Limb (tissue), 2 donors: ENCODE results near the gene POLR2J.
"Not testable (repeated sequence)": the region's sequence is repeated elsewhere in the genome, so short reads cannot be mapped to it uniquely, and the experiment has no call there.

Experiments used
- DNase-seq, 2 donors: peaks; one replicate each; pipeline ENCODE4 v3.0.0-alpha.2; 2016; ENCODE audit errors: extremely low spot score in 2 of 2

Gene POLR2J

DNA sequence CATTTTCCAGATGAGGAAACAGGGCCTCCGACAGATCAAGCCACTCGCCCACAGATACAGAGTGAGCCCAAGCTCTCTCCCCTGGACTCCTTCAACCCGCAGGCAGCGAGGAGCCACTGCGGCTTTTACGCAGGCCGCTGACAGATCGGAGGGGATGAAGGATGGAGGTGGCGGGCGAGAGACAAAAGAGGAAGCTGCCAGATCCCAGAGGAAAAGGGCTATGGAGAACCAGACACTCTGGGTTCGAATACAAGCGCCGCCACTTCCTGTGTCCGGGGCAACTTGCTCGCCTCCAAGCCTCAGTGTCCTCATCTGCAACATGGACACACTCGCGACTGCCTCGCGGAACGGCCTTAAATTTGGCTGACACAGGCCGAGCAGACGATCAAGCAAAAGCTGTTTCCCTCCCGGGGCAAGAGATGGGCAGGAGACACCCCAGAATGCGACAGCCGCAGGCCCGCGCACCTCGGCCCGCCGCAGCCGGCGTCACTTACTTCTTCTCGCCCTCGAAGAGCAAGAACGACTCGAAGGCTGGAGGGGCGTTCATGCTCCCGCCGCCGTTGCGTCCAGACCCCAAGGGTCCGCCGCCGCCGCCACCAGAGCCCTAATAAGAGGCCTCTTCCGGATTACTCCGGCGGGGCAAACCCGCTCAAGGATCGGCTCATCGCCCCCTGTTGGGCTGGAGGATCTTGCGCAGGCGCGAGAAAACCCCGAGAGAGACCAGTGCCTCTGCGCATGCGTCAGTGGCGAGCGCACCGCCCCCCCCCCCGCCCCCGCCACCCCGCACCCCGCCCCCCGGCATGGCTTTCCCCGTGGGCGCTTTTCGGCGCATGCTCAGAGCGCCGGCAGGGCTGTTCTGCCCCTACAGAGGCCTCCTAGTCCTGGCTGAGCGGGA, at the start of gene POLR2J:
Gene POLR2J, minus strand, starts transcription at position 609 of the 895 bp plus-strand sequence. Its CDS starts 62 bp downstream, at position 547.
- peak; percentile 46 to 99 for DNase-seq

DNA sequence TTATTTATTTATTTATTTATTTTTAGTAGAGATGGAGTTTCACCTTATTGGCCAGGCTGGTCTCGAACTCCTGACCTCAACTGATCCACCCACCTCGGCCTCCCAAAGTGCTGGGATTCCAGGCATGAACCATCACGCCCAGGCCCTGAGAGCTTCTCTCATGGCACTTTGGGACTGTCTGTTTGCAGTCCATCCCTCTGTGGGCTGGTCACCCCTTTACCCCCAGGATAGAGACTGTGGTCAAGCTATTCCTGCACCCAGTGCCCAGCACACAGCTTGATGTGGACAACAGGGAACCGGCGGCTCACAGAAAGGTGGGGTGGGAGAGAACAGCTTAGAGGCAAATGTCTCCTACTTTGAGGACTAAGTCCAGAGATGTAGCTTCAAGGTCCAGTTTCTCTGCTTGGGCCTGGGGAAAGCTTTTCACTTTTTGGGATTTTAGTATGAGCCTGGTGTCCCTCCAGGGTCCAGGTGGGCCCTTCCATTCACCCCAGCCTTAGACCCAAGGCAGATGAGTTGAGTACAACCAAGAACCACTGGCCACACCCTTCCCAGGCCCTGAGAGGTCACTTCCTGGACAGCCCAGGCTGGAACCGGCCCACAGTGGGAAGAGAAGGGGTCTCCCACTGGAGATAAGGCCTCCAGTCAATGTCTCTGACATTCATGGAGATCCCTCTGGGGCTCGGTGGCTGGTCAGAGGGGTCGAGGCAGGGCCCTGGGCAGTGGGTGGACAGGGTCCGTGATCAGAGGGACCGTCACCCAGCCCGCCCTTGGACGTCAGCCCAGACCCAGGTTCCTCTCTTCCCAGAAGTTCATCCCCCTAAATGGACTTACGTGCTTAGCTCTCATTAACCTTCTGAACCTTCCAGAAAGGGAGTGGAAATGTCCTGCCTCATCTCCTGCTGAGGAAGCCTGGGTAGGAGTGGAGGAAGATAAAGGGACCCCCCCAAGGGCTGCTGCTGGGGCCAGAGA, 49.4 kb upstream of the POLR2J start:
- not testable (repeated sequence) for DNase-seq

DNA sequence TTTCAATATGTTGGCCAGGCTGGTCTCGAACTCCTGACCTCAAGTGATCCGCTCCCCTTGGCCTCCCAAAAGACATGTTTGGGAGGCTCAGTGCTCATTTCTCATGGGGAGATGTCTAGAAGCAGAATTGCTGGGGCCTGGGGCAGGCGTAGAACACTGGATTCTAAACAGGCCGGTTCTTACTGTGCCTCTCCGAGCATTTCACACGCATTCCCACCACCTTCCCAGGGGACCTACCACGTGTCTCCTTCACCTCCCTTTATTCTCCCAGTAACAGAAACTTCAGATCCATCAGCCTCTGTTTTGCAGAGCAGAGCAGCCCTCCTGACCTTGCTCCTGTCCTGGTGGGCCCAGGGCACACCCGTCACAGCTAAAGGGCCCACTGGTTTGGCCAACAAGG, 48.5 kb upstream of the POLR2J start:
- not testable (repeated sequence) for DNase-seq

DNA sequence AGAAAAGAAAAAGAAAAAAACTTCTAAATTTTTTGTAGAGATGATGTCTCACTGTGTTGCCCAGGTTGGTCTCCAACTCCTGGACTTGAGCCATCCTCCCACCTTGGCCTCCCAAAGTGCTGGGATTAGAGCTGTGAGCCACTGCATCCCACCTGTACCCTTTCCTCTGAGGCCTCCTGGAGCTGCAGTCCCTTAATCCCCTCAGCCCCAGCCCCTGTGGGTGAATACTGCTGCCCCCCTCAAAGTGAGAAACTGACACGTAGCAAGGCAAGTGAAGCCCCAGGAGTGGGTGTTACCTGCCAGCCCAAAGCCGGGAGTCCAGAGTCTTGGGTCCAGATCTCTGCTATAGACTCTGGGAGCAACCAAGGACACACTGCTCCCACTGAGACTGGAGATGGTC, 46.1 kb upstream of the POLR2J start:
- DNase-seq: not testable (repeated sequence)

DNA sequence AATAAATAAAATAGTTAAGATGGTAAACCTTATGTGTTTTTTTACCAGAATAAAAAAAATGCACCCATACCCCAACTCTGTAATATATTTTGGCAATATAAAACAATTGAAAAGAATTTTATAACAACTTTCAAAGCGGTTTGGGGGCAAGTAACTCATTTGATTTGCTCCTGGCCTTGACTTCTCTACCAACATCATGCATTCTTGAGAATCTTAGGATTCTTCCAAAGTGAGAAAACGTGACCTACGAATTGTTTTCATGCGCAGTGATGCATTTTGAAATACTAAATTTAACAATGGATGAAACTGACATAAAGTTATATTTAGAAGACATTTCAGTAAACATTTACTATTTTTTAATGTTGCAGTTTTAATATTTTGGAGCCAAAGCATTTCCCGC, 42.1 kb upstream of the POLR2J start:
- DNase-seq: not testable (repeated sequence)

DNA sequence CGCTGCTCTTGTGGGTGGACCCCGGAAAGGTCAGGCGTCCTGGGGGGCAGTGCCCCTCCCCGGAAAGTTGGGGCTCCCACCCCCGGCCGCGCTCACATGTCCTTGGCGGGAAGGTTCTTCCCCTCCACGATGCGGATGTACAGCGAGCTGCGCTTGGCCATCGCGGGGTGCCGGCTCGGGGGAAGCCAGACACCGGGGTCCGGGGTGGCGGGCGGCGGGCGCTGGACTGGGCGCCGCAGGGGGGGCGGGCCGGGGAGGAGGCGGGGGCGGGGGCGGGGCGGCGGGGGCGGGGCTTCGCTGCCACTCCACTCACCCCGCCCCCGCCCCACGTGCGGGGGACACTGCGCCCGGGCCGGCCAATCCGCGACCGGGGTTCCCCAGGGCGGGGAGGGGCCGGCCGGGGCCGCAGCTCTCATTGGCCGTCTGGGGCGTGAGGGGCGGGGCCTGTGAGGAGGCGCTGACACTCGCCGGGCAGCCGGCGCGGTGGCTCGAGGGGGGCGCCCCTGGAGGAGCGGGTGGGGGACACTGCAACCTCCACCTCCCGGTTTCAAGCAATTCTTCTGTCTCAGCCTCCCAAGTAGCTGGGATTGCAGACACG, 38.9 kb upstream of the POLR2J start, which contains the start of gene RASA4B:
Gene RASA4B, minus strand, starts transcription at position 228 of the 598 bp plus-strand sequence. Its CDS starts 67 bp downstream, at position 161.
- peak in 1 of 2 donors; percentile 72 for DNase-seq

DNA sequence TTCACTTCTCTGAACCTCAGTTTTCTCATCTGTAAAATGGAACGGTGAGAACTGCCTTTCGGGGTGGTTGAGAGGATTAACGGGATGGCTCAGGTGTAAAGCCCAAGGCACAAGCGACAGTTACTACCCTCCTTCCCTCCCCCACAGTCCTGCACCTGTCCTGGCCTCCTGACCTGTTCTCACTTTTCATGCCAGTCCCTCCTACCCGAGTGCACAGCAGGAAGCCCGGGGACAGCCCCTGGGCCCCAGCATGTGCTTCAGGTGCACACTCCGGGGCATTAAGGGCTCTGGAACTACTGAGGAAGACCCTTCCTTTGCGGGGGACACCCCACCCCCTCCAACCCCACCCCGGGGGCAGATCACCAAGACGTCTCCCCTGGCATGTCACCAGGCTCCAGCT, 38.2 kb upstream of the POLR2J start:
- DNase-seq: not testable (repeated sequence)

DNA sequence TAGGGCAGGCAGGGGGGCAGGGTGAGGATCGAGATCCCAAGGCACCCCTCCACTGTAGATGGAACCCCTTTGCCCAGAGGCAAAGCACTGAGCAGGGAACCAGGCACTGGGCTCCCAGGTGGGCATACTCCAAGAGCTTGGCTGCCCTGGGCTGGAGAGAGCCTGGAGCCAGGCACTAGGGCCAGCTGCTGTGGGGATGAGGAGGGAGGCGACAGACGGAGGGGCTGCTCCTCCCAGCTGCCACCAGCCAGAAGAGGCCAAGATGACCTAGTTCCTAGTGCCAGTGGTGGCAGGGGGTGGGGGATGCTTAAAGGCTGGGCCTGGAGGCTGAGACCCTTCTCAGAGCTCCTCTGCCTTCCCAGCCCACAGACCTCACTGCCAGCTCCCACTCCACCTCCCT, 37.2 kb upstream of the POLR2J start:
- not testable (repeated sequence) for DNase-seq

DNA sequence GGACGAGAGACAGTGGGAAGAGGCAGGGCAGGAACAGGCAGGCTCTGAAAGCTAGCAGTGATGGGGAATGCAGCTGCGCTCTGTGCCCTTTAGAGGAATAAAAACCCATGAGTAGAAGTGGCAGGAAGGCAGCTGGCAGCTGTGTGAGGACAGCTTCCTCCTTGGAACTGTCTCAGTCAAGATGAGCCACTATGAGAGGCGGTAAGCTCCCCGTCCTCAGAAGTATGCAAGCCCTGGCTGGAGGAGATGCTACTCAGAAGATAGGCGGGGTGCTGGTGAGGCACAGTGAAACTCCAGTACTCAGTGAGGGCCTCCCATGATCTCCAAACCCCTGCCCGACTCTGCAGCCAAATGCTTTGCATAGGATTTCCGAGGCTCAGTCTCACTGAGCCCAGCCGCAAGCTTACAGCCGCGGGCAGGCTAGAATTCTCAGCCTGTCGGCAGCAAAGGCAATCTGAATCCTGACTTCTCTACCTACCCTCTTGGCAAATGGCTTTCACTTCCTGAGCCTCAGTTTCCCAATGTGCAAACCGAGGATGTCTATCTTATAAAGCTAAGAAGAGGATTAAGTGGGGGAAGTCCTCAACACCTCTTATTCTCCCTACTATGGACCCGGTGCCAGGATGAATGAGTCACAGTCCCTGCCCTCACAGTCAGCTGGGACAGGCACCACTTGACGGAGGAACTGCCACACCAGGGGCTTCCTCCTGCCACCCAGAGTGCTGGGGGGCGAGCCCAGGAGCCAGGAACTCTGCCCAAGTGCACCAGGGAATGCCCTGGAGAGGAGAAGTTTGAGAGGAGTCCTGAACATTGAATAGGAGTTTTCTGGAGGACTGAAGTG, 36.4 kb upstream of the POLR2J start:
- not testable (repeated sequence) for DNase-seq

DNA sequence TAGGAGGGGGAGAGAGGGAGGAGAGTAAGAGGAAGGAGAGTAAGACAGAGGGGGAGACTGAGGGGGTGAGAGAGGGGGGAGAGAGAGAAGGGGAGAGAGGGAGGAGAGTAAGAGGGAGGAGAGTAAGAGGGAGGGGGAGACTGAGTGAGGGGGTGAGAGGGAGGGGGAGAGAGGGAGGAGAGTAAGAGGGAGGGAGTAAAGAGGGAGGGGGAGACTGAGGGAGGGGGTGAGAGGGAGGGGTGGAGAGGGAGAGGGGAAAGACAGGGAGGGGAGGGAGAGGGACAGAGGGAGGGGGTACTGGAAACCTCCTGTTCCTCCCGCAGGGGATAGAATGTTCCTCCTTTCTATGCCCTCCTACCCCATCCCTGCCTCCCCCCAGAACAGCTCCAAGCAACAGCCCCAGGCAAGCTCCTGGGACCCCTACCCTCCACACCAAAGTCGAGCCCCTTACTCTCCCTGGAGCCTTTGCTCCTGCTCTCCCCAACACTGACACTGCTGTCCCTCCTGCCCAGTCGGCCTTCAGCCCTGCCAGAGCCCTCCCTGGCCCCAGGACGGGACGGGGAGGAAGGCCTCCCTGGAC, 34.0 kb upstream of the POLR2J start:
- DNase-seq: peak; percentile 78 to 90

DNA sequence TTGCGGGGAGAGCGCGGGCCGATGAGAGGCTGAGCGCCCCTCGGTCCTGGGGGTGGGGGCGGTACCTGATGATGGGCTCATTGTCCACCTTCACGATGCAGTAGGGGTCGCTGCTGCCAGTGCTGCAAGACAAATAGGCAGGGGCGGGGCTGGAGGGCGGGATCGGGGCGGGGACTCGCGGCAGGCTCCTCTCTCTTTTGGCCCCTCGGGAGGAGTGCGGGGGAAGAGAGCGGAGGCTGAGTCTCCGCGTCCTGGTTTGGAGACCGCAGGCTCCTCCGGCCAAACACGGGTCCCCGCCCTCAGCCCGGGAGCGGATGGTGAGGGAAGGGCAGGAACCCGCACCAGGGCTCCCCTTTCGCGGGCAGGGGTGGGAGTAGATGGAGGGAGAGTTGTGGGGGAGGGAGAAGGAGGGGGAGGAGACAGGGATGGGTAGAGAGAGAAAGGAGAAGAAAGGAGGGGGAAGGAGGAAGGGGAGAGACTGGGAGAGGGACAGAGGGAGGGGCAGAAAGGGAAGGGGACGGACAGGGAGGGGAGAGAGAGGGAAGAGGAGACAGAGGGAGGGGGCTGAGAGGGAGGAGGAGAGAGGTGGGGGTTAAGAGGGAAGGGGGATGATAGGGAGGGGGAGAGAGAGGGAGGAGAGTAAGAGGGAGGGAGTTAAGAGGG, 33.3 kb upstream of the POLR2J start:
- DNase-seq: not testable (repeated sequence)

DNA sequence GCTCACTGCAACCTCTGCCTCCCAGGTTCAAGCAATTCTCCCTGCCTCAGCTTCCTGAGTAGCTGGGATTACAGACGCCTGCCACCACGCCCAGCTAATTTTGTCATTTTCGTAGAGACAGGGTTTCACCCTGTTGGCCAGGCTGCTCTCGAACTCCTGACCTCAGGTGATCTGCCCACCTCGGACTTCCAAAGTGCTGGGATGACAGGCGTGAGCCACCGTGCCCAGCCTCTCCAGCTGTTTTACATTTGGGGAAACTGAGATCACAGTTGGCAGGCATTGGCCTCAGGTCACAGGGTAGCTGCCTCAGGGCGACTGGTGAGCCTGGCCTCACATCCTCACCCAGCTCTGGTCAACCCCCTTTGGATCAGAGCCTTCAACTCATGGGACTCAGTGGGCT, 31.9 kb upstream of the POLR2J start:
- not testable (repeated sequence) for DNase-seq

DNA sequence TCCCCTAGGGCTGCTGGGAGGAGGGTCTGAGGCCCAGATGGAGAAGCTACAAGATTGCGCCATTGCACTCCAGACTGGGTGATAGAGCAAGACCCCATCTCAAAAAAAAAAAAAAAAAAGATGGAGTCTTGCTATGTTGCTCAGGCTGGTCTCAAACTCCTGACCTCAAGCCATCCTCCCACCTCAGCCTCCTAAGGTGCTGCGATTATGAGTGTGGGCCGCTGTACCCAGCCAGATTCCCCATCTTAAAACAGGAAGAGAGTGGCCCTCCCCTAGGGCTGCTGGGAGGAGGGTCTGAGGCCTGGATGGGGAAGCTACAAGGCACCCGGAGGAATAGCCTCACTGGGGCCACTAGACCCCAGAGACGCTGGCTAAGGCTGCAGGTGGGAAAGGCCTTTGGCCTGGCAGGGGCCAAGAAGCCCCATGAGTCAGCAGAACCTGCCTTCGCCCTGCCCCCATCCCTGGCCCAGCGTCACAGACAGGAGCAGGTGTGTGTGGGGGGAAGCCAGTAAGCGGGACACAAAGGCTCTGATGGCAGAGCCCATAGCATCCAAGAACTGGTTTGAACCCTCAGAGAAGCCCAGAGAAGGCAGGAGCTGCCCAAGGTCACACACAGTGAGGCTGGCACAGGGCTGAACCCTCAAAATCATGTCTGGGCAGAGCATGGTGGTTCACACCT, 28.8 kb upstream of the POLR2J start:
- DNase-seq: not testable (repeated sequence)

DNA sequence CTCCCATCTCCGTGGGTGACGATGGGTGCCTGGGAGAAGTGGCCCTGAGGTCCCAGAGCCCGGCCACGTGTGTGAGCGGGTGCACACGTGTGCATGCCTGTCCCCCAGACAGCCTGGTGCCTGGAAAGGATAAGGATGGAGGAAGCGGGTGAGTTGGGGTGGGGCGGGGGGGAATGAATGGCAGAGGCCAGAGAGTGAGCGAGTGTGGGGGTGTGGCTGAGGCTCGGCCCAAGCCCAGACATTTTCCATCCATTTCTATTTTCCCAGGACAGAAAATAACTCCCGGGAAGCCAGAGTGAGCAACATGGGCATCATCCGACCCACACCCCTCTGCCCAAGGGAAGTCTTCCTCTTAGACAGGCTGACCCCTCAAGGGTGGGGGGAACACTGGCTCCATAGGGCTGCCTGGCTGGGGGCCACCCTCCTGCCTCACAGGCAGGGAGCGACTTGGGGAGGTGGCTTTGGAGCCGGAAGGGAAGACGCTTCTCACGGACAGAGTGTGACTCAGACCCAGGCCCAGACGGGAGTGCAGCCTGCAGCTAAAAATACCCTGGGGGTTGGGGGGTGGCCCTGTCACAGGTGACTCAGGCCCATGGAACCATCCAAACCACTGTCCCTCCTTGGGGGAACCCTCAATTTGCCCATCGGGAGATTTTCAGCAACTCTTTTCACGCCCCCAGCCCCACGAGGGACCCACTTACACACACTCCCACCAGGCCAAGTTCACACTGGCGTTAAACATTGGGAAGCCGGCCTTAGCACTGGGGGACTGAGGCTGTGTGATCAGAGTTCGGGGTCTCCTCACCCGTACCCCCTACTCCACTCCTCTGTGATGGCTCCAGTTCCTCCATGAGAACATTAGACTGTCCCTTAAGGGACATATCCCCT, 26.8 kb upstream of the POLR2J start:
- DNase-seq: not testable (repeated sequence)

DNA sequence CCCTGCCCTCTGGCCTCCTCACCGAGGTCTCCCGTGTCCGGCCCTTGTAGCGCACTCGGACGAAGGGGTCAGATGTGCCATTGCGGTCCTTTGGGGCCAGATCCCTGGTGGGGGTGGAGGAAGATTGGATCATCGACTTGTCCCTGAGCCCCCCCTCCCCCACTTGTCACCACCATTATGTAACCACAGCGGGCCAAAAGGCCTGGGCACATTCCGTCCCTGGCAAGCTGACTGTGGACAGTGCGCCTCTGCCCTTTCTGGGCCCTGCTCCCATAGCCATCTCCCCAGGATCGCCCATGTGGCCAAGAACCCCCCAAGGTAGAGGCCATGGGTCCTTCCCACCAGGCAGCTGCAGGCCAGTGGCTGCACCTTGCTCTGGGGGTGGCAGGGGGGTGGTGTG, 24.4 kb upstream of the POLR2J start:
- not testable (repeated sequence) for DNase-seq

DNA sequence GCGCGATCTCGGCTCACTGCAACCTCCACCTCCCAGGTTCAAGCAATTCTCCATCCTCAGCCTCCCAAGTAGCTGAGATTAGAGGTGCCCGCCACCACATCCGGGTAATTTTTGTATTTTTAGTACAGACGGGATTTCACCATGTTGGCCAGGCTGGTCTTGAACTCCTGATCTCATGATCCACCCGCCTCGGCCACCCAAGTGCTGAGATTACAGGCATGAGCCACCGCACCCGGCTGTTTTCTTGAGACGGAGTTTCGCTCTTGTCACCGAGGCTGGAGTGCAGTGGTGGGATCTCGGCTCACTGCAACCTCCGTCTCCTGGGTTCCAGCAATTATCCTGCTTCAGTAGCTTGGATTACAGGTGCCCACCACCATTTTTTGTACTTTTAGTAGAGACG, 19.6 kb upstream of the POLR2J start:
- DNase-seq: not testable (repeated sequence)

DNA sequence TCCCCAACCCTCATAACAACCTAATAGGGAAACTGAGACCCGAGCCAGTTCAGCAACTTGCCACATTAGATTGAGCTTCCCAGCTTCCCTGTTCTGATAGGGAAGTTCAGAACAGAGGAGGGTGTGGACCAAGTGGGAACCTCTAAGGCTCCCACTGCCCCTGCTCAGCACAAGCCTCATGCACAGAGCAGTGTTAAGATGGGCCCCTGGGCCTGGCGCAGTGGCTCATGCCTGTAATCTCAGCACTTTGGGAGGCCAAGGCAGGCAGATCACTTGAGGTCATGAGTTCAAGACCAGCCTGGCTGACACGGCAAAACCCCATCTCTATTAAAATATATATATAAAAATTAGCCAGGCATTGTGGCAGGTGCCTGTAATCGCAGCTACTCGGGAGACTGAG, 18.6 kb upstream of the POLR2J start:
- not testable (repeated sequence) for DNase-seq

DNA sequence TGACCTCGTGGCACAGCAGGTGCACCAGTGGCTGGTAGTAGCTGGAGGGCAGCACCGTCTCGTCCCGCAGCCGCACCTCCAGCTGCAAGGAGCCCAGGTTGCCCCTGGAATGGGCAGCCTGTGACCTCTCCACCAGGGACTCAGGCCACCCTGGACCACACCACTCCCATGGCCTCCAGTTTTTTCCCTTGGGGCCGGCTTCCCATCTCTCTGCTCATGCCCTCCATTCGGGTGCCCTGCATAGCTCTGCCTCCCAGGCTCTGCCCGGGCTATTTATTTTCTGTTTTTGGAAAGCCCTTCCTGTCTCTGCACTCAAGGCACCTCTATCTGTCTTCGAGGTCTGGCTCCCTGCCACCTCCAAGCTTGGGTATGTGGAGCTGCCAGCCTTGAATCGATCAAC, 18.1 kb upstream of the POLR2J start:
- not testable (repeated sequence) for DNase-seq
